ENCODE measurements around the gene CAMTA1. TPM values are rescaled to one million over a fixed set of nuclear protein-coding genes. Genes with fewer than 3 reads are reported as not detected.

Gene CAMTA1
- polyA plus RNA-seq, 1 of the 3 experiments (the other 2 are of a cell fraction), result 63.1 TPM

GRCh38 chr1:7517611-7518330, 732.5 kb downstream of the CAMTA1 start:
- no peak overlapping the region for H3K4me3 ChIP-seq (ENCODE audit: low read depth in 2 of 2, low read length in 1 of 2)
- no peaks in the 10 kb centered on the region for H3K36me3 ChIP-seq (replicated peaks in 1 of 2; ENCODE audit: control insufficient read depth in 1 of 2, insufficient read depth in 2 of 2, low read length in 1 of 2)
- DNase-seq, result no peak
- H3K9ac ChIP-seq, result no peak overlapping the region
- no peak overlapping the region for H3K4me2 ChIP-seq
- TF ChIP-seq FOSL2 (IDR thresholded peaks at IDR 0.05; ENCODE audit: borderline replicate concordance, low read depth), result no peak
- TF ChIP-seq FOXM1 (IDR thresholded peaks at IDR 0.05; ENCODE audit: low read depth), result no peak
- no peak for TF ChIP-seq USF2 (IDR thresholded peaks at IDR 0.05; ENCODE audit: borderline replicate concordance, low read depth, low read length)
- no peak for TF ChIP-seq ZBTB33 (IDR thresholded peaks at IDR 0.05; ENCODE audit: borderline replicate concordance, low read depth)
- TF ChIP-seq EP300 (IDR thresholded peaks at IDR 0.05; ENCODE audit: borderline replicate concordance in 1 of 2, low read depth in 1 of 2, low read length in 1 of 2), result no peak
- no peak for TF ChIP-seq JUND (IDR thresholded peaks at IDR 0.05)
- no peak for TF ChIP-seq SMC3 (IDR thresholded peaks at IDR 0.05; ENCODE audit: low read depth, low read length)
- TF ChIP-seq TAF1 (IDR thresholded peaks at IDR 0.05; ENCODE audit: borderline replicate concordance, low read depth, low read length), result no peak
- no peak for TF ChIP-seq FOXJ3 (CRISPR knock-in tag; IDR thresholded peaks at IDR 0.05)
- no peak for TF ChIP-seq RCOR1 (IDR thresholded peaks at IDR 0.05; ENCODE audit: low read length)
- TF ChIP-seq CHD2 (IDR thresholded peaks at IDR 0.05; ENCODE audit: low read length, partially characterized antibody), result no peak
- no peak for TF ChIP-seq YY1 (IDR thresholded peaks at IDR 0.05; ENCODE audit: low read depth)
- CTCF ChIA-PET, result interaction anchor here (1.4 to 1.6 kb wide), 2 partner anchors 22 to 475 kb away, joined by 4 read pairs; no protein-coding TSS in a partner anchor
- no peak overlapping the region for H3K27ac ChIP-seq (ENCODE audit: low read depth in 2 of 2, low read length in 1 of 2)
- no peaks in the 10 kb centered on the region for H3K9me2 ChIP-seq
- no peak overlapping the region for H2AFZ ChIP-seq (ENCODE audit: low read depth)
- peaks cover 0 to 10% of the 10 kb centered on the region in 2 experiments; a peak in 1 of 4 replicates for H3K4me1 ChIP-seq (ENCODE audit: control insufficient read depth in 1 of 2, insufficient read depth in 2 of 2, low read depth in 1 of 2, low read length in 1 of 2)
- no peaks in the 10 kb centered on the region for H3K79me2 ChIP-seq (ENCODE audit: insufficient read depth)
- no peaks in the 10 kb centered on the region for H3K9me3 ChIP-seq
- WGBS (ENCODE audit: low lambda C conversion rate), result 63% methylated on average over 4 of the region's 10 CpGs
- POLR2A ChIA-PET, result no interaction called here
- no peaks in the 10 kb centered on the region for H3F3A ChIP-seq (replicated peaks; ENCODE audit: insufficient read depth)
- no peaks in the 10 kb centered on the region for H4K20me1 ChIP-seq (ENCODE audit: insufficient read depth)
- H3K27me3 ChIP-seq (ENCODE audit: insufficient read depth), result no peaks in the 10 kb centered on the region

- Histone ChIP-seq H3K36me3 (replicated peaks in 1 of 2; ENCODE audit: control insufficient read depth in 1 of 2, insufficient read depth in 2 of 2, low read length in 1 of 2) (no peaks in the 10 kb centered on the region), H3F3A (replicated peaks; ENCODE audit: insufficient read depth) (no peaks in the 10 kb centered on the region), H3K4me3 (ENCODE audit: low read depth in 2 of 2, low read length in 1 of 2) (no peak overlapping the region), H4K20me1 (ENCODE audit: insufficient read depth) (no peaks in the 10 kb centered on the region), H2AFZ (ENCODE audit: low read depth) (no peak overlapping the region), H3K9me3 (no peaks in the 10 kb centered on the region), H3K9ac (no peak overlapping the region), H3K9me2 (no peaks in the 10 kb centered on the region), H3K79me2 (ENCODE audit: insufficient read depth) (no peaks in the 10 kb centered on the region), H3K27ac (ENCODE audit: low read depth in 2 of 2, low read length in 1 of 2) (no peak overlapping the region), H3K4me1 (ENCODE audit: control insufficient read depth in 1 of 2, insufficient read depth in 2 of 2, low read depth in 1 of 2, low read length in 1 of 2) (peaks cover 0 to 9% of the 10 kb centered on the region in 2 experiments; a peak in 1 of 4 replicates), H3K27me3 (ENCODE audit: insufficient read depth) (no peaks in the 10 kb centered on the region), H3K4me2 (no peak overlapping the region)
- DNase-seq, result no peak
- WGBS (ENCODE audit: low lambda C conversion rate), result 74% methylated on average over 6 of the region's 8 CpGs
- ChIA-PET CTCF (interaction anchor here (1.6 kb wide), 1 partner anchor 476 kb away, joined by 4 read pairs; no protein-coding TSS in a partner anchor), POLR2A (no interaction called here)
- no peak for TF ChIP-seq NFIC (IDR thresholded peaks at IDR 0.05; ENCODE audit: borderline replicate concordance)
- no peak for TF ChIP-seq IRF3 (IDR thresholded peaks at IDR 0.05; ENCODE audit: low read depth, low read length)
- no peak for TF ChIP-seq NRF1 (IDR thresholded peaks at IDR 0.05; ENCODE audit: low read depth, low read length)
- TF ChIP-seq MXI1 (IDR thresholded peaks at IDR 0.05; ENCODE audit: low read depth, low read length), result no peak
- no peak for TF ChIP-seq SIN3A (IDR thresholded peaks at IDR 0.05; ENCODE audit: borderline replicate concordance, low read depth, low read length)
- TF ChIP-seq FOSL2 (IDR thresholded peaks at IDR 0.05; ENCODE audit: borderline replicate concordance, low read depth), result no peak
- no peak for TF ChIP-seq ELF1 (IDR thresholded peaks at IDR 0.05)
- TF ChIP-seq RXRA (IDR thresholded peaks at IDR 0.05; ENCODE audit: borderline replicate concordance, low read depth), result no peak
- TF ChIP-seq MAX (IDR thresholded peaks at IDR 0.05; ENCODE audit: low read depth), result no peak
- TF ChIP-seq MEF2A (IDR thresholded peaks at IDR 0.05; ENCODE audit: borderline replicate concordance, low read depth), result no peak
- TF ChIP-seq USF2 (IDR thresholded peaks at IDR 0.05; ENCODE audit: borderline replicate concordance, low read depth, low read length), result no peak
These were observed 733.2 kb downstream of the CAMTA1 start for GRCh38 chr1:7518411-7518810.
